Naive thymus-derived CD8-positive, alpha-beta T cell (primary cell): ENCODE results near the gene ARPC2. TPM values are rescaled to one million over a fixed set of nuclear protein-coding genes. Genes with fewer than 3 reads are reported as not detected.

Experiments
- ATAC-seq, 2 donors: fragments of 150-1000 bp; cut with Tn5 transposase in 1 of 2; sonication (Bioruptor Pico), chemical (Tn5 transposase) in 1 of 2; 1 replicate in 1 of 2; 2 replicates in 1 of 2; pipeline ENCODE4 v1.10.0; 2021; ENCODE audit warnings: mild to moderate bottlenecking in 2 of 2, moderate library complexity in 2 of 2
- POLR2A ChIA-PET: fragments of 350-600 bp; sonication (Branson Sonifier 250); formaldehyde crosslinking; loops from one replicate; lab custom pipeline; 2021; ENCODE audit warnings: antibody characterized with exemption; lab: Charles Lee
- DNase-seq, 10 donors: peaks; one replicate each; pipeline versions ENCODE4 v3.0.0 to v3.0.0-alpha.2; 2020 to 2022
- H3K27ac Mint-ChIP-seq, 10 donors: one replicate each; pipeline ENCODE4 v1.8.0; 2020 to 2022; ENCODE audit warnings: mild to moderate bottlenecking in 10 of 10, mixed read lengths in 10 of 10, moderate library complexity in 4 of 10, inconsistent platforms in 1 of 10
- H3K27me3 Mint-ChIP-seq, 5 donors: one replicate each; pipeline ENCODE4 v1.8.0; 2021 to 2022; ENCODE audit warnings: mixed read lengths in 5 of 5
- H3K36me3 Mint-ChIP-seq, 3 donors: one replicate each; pipeline ENCODE4 v1.8.0; 2020 to 2022; ENCODE audit warnings: mixed read lengths in 3 of 3, mild to moderate bottlenecking in 2 of 3, inconsistent platforms in 1 of 3
- H3K4me1 Mint-ChIP-seq, 4 donors: one replicate each; pipeline ENCODE4 v1.8.0; 2021 to 2022; ENCODE audit warnings: mixed read lengths in 4 of 4
- H3K4me3 Mint-ChIP-seq, 10 donors: one replicate each; pipeline ENCODE4 v1.8.0; 2020 to 2022; ENCODE audit warnings: mild to moderate bottlenecking in 10 of 10, mixed read lengths in 10 of 10, moderate library complexity in 6 of 10, inconsistent platforms in 1 of 10
- H3K9me3 Mint-ChIP-seq, 9 donors: one replicate each; pipeline ENCODE4 v1.8.0; 2020 to 2022; ENCODE audit warnings: mixed read lengths in 9 of 9, mild to moderate bottlenecking in 3 of 9, inconsistent platforms in 1 of 9, moderate library complexity in 1 of 9
- polyA plus RNA-seq, 3 donors: library from polyadenylated mRNA; unstranded; fragments of 300-500 nt; fragmentation: Illumina TruSeq; gene quantifications; one replicate each; pipeline ENCODE4 v1.2.3, GENCODE V29; 2021
- total RNA-seq, 8 experiments: library from RNA in 2 of 8; stranded (reverse) in 2 of 8; gene quantifications; one replicate each; pipeline ENCODE4 v1.2.3 and lab custom pipeline; 2021 to 2026

The ARPC2 gene
- total and polyA plus RNA-seq, 5 experiments from 2014 or later = 425 to 865 (median 690) TPM

- peaks cover 0 to 61% (median 10%) of the 10 kb centered on the region in 3 donors for H3K36me3 Mint-ChIP-seq
- peak overlapping the region in 8 of 10 donors; percentile 15 to 79 (median 50) for H3K27ac Mint-ChIP-seq
- ATAC-seq (no peak), DNase-seq (no peak)
- H3K4me3 Mint-ChIP-seq = no peak overlapping the region
- H3K27me3 Mint-ChIP-seq = no peaks in the 10 kb centered on the region
- H3K4me1 Mint-ChIP-seq = peaks cover 32 to 58% (median 35%) of the 10 kb centered on the region in 4 donors
- H3K9me3 Mint-ChIP-seq = no peaks in the 10 kb centered on the region
- POLR2A ChIA-PET = interaction anchor here (1.1 to 7.5 kb wide), 4 partner anchors 14 to 132 kb away, joined by 3 to 206 read pairs (median 6); partner anchors contain the start of genes CATIP and TMBIM1
Observed at GRCh38 chr2:218274586-218274985, 57.6 kb downstream of the ARPC2 start.

- peaks cover 0 to 67% (median 16%) of the 10 kb centered on the region in 3 donors for H3K36me3 Mint-ChIP-seq
Observed at GRCh38 chr2:218275371-218276072, 58.5 kb downstream of the ARPC2 start.

GRCh38 chr2:218276986-218277755 is 60.2 kb downstream of the ARPC2 start:
- POLR2A ChIA-PET = interaction anchor here (0.8 to 7.5 kb wide), 2 partner anchors 11 to 15 kb away, joined by 3 to 206 read pairs; partner anchors contain the start of gene TMBIM1
- Mint-ChIP-seq H3K4me3 (no peak overlapping the region), H3K4me1 (peaks cover 18 to 46% (median 29%) of the 10 kb centered on the region in 4 donors), H3K27ac (peak overlapping the region; percentile 48 to 94 (median 72)), H3K36me3 (peaks cover 0 to 78% (median 16%) of the 10 kb centered on the region in 3 donors), H3K27me3 (no peaks in the 10 kb centered on the region), H3K9me3 (no peaks in the 10 kb centered on the region)
- DNase-seq (no peak), ATAC-seq (no peak)

More at GRCh38 chr2:218275371-218276072, 58.5 kb downstream of the ARPC2 start:
- peaks cover 30 to 56% (median 39%) of the 10 kb centered on the region in 4 donors for H3K4me1 Mint-ChIP-seq
- H3K27ac Mint-ChIP-seq = peak overlapping the region in 7 of 10 donors; percentile 32 to 94 (median 60)
- no peaks in the 10 kb centered on the region for H3K9me3 Mint-ChIP-seq
- ATAC-seq = no peak
- H3K4me3 Mint-ChIP-seq = no peak overlapping the region
- DNase-seq = no peak
- POLR2A ChIA-PET = interaction anchor here (0.6 to 7.5 kb wide), 4 partner anchors 13 to 131 kb away, joined by 3 to 206 read pairs (median 3); partner anchors contain the start of gene TMBIM1
- H3K27me3 Mint-ChIP-seq = no peaks in the 10 kb centered on the region

- no peaks in the 10 kb centered on the region for H3K9me3 Mint-ChIP-seq
- no peak for DNase-seq
- H3K27ac Mint-ChIP-seq = peak overlapping the region in 8 of 10 donors; percentile 37 to 94 (median 70)
- ATAC-seq = no peak
- no peaks in the 10 kb centered on the region for H3K27me3 Mint-ChIP-seq
- POLR2A ChIA-PET = interaction anchor here (0.8 kb wide), 1 partner anchor 15 kb away, joined by 3 read pairs; the partner anchor contains the start of gene TMBIM1
- H3K4me1 Mint-ChIP-seq = peaks cover 19 to 46% (median 30%) of the 10 kb centered on the region in 4 donors
- no peak overlapping the region for H3K4me3 Mint-ChIP-seq
- peaks cover 0 to 74% (median 16%) of the 10 kb centered on the region in 3 donors for H3K36me3 Mint-ChIP-seq
Observed at GRCh38 chr2:218277921-218278320, 60.9 kb downstream of the ARPC2 start.

GRCh38 chr2:218278531-218279360 is 61.8 kb downstream of the ARPC2 start:
- POLR2A ChIA-PET = interaction anchor here (1.2 to 1.3 kb wide), 2 partner anchors 12 to 13 kb away, joined by 3 to 5 read pairs; no protein-coding TSS in a partner anchor
- peaks cover 0 to 70% (median 14%) of the 10 kb centered on the region in 3 donors for H3K36me3 Mint-ChIP-seq
- H3K27ac Mint-ChIP-seq = peak overlapping the region; percentile 29 to 83 (median 60)

GRCh38 chr2:218280260-218280870 is 63.4 kb downstream of the ARPC2 start:
- ATAC-seq (no peak), DNase-seq (no peak)
- Mint-ChIP-seq H3K4me1 (peaks cover 24 to 61% (median 41%) of the 10 kb centered on the region in 4 donors), H3K27me3 (no peaks in the 10 kb centered on the region), H3K36me3 (peaks cover 0 to 54% (median 7%) of the 10 kb centered on the region in 3 donors), H3K4me3 (peak overlapping the region in 1 of 10 donors; percentile 26), H3K27ac (peak overlapping the region in 7 of 10 donors; percentile 27 to 85 (median 60)), H3K9me3 (no peaks in the 10 kb centered on the region)
- POLR2A ChIA-PET = interaction anchor here (0.6 to 1.3 kb wide), 4 partner anchors 10 to 389 kb away, joined by 3 to 5 read pairs (median 4); partner anchors contain the start of genes AAMP and PNKD

More at GRCh38 chr2:218278531-218279360, 61.8 kb downstream of the ARPC2 start:
- Mint-ChIP-seq H3K9me3 (no peaks in the 10 kb centered on the region), H3K4me1 (peaks cover 21 to 54% (median 31%) of the 10 kb centered on the region in 4 donors), H3K27me3 (no peaks in the 10 kb centered on the region), H3K4me3 (no peak overlapping the region)
- DNase-seq (no peak), ATAC-seq (no peak)

GRCh38 chr2:218281449-218281848 is 64.5 kb downstream of the ARPC2 start:
- Mint-ChIP-seq H3K9me3 (no peaks in the 10 kb centered on the region), H3K27me3 (no peaks in the 10 kb centered on the region), H3K27ac (peak overlapping the region in 8 of 10 donors; percentile 11 to 80 (median 55)), H3K36me3 (peaks cover 0 to 44% (median 6%) of the 10 kb centered on the region in 3 donors), H3K4me3 (peak overlapping the region in 1 of 10 donors; percentile 49), H3K4me1 (peaks cover 31 to 71% (median 52%) of the 10 kb centered on the region in 4 donors)
- DNase-seq = no peak
- ATAC-seq = no peak
- POLR2A ChIA-PET = interaction anchor here (0.9 kb wide), 1 partner anchor 11 kb away, joined by 3 read pairs; the partner anchor contains the start of gene TMBIM1

- POLR2A ChIA-PET = interaction anchor here (0.9 to 1.2 kb wide), 3 partner anchors 9 to 12 kb away, joined by 4 to 9 read pairs (median 4); partner anchors contain the start of genes PNKD and TMBIM1
- Mint-ChIP-seq H3K36me3 (peaks cover 0 to 35% (median 7%) of the 10 kb centered on the region in 3 donors), H3K9me3 (no peaks in the 10 kb centered on the region), H3K27ac (peak overlapping the region in 9 of 10 donors; percentile 58 to 99 (median 83)), H3K27me3 (no peaks in the 10 kb centered on the region), H3K4me3 (peak overlapping the region in 2 of 10 donors; percentile 38 to 45), H3K4me1 (peaks cover 34 to 71% (median 59%) of the 10 kb centered on the region in 4 donors)
- DNase-seq = no peak
- no peak for ATAC-seq
Observed at GRCh38 chr2:218282173-218282991, 65.4 kb downstream of the ARPC2 start.

- no peak for ATAC-seq
- Mint-ChIP-seq H3K4me1 (peaks cover 39 to 85% (median 76%) of the 10 kb centered on the region in 4 donors), H3K9me3 (no peaks in the 10 kb centered on the region), H3K27ac (peak overlapping the region; percentile 97 to 100 (median 98)), H3K36me3 (peaks cover 0 to 23% (median 7%) of the 10 kb centered on the region in 3 donors), H3K27me3 (no peaks in the 10 kb centered on the region), H3K4me3 (peak overlapping the region in 9 of 10 donors; percentile 25 to 99 (median 75))
- DNase-seq = peak in 2 of 10 donors; percentile 37 to 40
- POLR2A ChIA-PET = interaction anchor here (0.7 to 9.8 kb wide), 8 partner anchors 11 to 113 kb away, joined by 3 to 206 read pairs (median 4); partner anchors contain the start of genes AAMP and PNKD
Observed at GRCh38 chr2:218284106-218284811, 67.3 kb downstream of the ARPC2 start.
